ENCODE data around the gene RHOT1.

DNA sequence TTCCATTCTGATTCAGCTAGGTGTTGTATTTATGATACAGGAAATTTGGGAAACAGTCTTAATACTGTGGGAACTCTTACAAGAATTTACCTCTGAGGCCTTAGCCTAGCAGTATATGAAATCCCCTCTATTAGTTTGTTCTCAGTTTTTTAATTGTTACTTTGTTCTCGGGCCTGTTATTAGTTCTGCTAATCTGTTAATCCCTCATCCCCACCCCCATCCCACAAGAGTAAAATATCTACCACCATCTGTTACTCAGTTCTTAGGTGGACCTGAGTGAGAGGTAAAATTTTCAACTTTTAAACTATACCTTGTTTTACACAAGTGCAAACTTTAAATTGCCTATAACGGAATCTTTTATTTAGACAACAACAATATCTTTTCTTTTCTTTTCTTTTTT is 47.0 kb downstream of the RHOT1 start:
- TF ChIP-seq FOXM1 (IDR thresholded peaks at IDR 0.05; ENCODE audit: borderline replicate concordance) (no peak), TARDBP (IDR thresholded peaks at IDR 0.05) (no peak), FOXK2 (IDR thresholded peaks at IDR 0.05) (no peak), ELF4 (IDR thresholded peaks at IDR 0.05) (no peak), FOXA1 (IDR thresholded peaks at IDR 0.05) (no peak), HDGF (IDR thresholded peaks at IDR 0.05; ENCODE audit: borderline replicate concordance) (no peak), SUZ12 (IDR thresholded peaks at IDR 0.05) (no peak), CTBP1 (IDR thresholded peaks at IDR 0.05; ENCODE audit: borderline replicate concordance) (no peak), ZNF384 (IDR thresholded peaks at IDR 0.05) (no peak), SP1 (IDR thresholded peaks at IDR 0.05) (no peak), BHLHE40 (IDR thresholded peaks at IDR 0.05; ENCODE audit: borderline replicate concordance) (no peak)
- TF ChIP-seq, protein P1, sequence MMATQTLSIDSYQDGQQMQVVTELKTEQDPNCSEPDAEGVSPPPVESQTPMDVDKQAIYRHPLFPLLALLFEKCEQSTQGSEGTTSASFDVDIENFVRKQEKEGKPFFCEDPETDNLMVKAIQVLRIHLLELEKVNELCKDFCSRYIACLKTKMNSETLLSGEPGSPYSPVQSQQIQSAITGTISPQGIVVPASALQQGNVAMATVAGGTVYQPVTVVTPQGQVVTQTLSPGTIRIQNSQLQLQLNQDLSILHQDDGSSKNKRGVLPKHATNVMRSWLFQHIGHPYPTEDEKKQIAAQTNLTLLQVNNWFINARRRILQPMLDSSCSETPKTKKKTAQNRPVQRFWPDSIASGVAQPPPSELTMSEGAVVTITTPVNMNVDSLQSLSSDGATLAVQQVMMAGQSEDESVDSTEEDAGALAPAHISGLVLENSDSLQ (IDR thresholded peaks at IDR 0.05): no peak
